ENCODE results near the gene METTL8.

The METTL8 gene

DNA sequence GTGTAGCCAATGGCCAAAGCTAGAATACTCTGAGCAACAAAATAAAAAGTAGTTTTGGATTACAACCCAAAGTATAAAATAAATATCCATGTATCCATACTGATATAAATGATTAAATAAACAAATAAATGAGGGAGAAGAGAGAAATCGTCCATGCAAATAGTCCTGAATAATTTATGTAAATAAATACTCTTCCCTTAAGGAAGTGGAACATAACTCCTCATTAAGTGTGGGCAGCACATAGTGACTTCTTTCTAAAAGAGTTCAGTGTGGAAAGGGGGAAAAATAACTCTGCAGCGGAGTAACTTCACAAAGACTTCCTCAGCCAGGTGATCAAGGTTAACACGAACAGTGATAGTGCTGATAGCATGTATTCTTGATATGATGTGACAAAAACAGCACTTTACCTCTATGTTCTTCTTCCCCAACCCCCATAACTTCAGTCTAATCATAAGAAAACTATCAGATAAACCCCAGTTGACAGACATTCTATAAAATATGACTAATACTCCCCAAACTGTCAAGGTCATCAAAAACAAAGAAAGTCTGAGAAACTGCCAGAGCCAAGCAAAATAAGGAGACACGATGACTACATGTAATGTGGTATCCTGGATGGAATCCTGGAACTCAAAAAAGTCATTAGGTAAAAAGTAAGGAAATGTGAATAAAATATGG lies 30.7 kb downstream of the METTL8 start:
- Histone ChIP-seq H3K27me3 (replicated peaks; ENCODE audit: insufficient read depth, low read length) (no peaks in the 10 kb centered on the region), H3K9ac (ENCODE audit: low read length) (no peak overlapping the region), H3K4me1 (ENCODE audit: low read length) (peaks cover 40% of the 10 kb centered on the region), H3F3A (ENCODE audit: insufficient read depth, low read length) (peaks cover 29% of the 10 kb centered on the region), H3K4me2 (ENCODE audit: low read depth, low read length) (no peak overlapping the region), H3K4me3 (ENCODE audit: low read length) (no peak overlapping the region), H2AFZ (ENCODE audit: low read length) (no peak overlapping the region), H3K36me3 (replicated peaks; ENCODE audit: insufficient read depth, low read length) (no peaks in the 10 kb centered on the region), H3K79me2 (ENCODE audit: low read length) (no peaks in the 10 kb centered on the region), H3K9me2 (replicated peaks; ENCODE audit: insufficient read depth, low read length) (no peaks in the 10 kb centered on the region), H3K9me3 (replicated peaks; ENCODE audit: insufficient read depth, low read length) (no peaks in the 10 kb centered on the region), H3K27ac (ENCODE audit: low read length) (no peak overlapping the region), H4K20me1 (ENCODE audit: insufficient read depth, low read length) (no peaks in the 10 kb centered on the region)
- no peak for DNase-seq
- no peak for TF ChIP-seq EZH2 (optimal IDR thresholded peaks at IDR 0.05; ENCODE audit: low read depth, low read length)
- TF ChIP-seq EZH2phosphoT487 (IDR thresholded peaks at IDR 0.05; ENCODE audit: low read length), result no peak
- TF ChIP-seq, protein P1, sequence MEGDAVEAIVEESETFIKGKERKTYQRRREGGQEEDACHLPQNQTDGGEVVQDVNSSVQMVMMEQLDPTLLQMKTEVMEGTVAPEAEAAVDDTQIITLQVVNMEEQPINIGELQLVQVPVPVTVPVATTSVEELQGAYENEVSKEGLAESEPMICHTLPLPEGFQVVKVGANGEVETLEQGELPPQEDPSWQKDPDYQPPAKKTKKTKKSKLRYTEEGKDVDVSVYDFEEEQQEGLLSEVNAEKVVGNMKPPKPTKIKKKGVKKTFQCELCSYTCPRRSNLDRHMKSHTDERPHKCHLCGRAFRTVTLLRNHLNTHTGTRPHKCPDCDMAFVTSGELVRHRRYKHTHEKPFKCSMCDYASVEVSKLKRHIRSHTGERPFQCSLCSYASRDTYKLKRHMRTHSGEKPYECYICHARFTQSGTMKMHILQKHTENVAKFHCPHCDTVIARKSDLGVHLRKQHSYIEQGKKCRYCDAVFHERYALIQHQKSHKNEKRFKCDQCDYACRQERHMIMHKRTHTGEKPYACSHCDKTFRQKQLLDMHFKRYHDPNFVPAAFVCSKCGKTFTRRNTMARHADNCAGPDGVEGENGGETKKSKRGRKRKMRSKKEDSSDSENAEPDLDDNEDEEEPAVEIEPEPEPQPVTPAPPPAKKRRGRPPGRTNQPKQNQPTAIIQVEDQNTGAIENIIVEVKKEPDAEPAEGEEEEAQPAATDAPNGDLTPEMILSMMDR (IDR thresholded peaks at IDR 0.05; ENCODE audit: low read length), result no peak

DNA sequence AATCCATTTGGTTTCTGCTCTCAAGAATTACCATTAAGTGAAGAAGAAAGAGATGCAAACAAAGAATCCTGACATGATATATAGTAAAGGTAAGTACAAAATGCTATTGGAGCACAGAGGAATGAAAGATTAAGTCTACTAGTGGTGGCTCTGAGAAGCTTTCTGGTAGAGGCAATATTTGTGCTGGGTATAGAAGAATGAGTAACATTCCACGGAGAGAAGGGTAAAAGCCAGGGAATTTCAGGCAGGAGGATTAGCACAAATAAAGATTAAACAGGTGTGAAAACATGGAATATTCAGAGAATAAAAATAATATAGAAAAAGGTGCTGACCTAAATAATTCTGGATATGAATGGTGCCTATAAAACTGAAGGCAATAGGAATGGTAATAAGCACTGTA lies 31.8 kb downstream of the METTL8 start:
- no peaks in the 10 kb centered on the region for H3K9me3 ChIP-seq (replicated peaks; ENCODE audit: insufficient read depth, low read length)
- no peak for DNase-seq
- no peak overlapping the region for H3K9ac ChIP-seq (ENCODE audit: low read length)
- no peaks in the 10 kb centered on the region for H4K20me1 ChIP-seq (ENCODE audit: insufficient read depth, low read length)
- no peak overlapping the region for H3K4me2 ChIP-seq (ENCODE audit: low read depth, low read length)
- H3K9me2 ChIP-seq (replicated peaks; ENCODE audit: insufficient read depth, low read length), result no peaks in the 10 kb centered on the region
- no peak overlapping the region for H2AFZ ChIP-seq (ENCODE audit: low read length)
- no peak for TF ChIP-seq EZH2 (optimal IDR thresholded peaks at IDR 0.05; ENCODE audit: low read depth, low read length)
- TF ChIP-seq EZH2phosphoT487 (IDR thresholded peaks at IDR 0.05; ENCODE audit: low read length), result no peak
- TF ChIP-seq, protein P1 (IDR thresholded peaks at IDR 0.05; ENCODE audit: low read length), result no peak
- H3K27ac ChIP-seq (ENCODE audit: low read length), result no peak overlapping the region
- H3K36me3 ChIP-seq (replicated peaks; ENCODE audit: insufficient read depth, low read length), result no peaks in the 10 kb centered on the region
- H3K4me1 ChIP-seq (ENCODE audit: low read length), result peaks cover 31% of the 10 kb centered on the region
- no peaks in the 10 kb centered on the region for H3K27me3 ChIP-seq (replicated peaks; ENCODE audit: insufficient read depth, low read length)
- H3K79me2 ChIP-seq (ENCODE audit: low read length), result no peaks in the 10 kb centered on the region
- peaks cover 20% of the 10 kb centered on the region for H3F3A ChIP-seq (ENCODE audit: insufficient read depth, low read length)
- H3K4me3 ChIP-seq (ENCODE audit: low read length), result no peak overlapping the region

DNA sequence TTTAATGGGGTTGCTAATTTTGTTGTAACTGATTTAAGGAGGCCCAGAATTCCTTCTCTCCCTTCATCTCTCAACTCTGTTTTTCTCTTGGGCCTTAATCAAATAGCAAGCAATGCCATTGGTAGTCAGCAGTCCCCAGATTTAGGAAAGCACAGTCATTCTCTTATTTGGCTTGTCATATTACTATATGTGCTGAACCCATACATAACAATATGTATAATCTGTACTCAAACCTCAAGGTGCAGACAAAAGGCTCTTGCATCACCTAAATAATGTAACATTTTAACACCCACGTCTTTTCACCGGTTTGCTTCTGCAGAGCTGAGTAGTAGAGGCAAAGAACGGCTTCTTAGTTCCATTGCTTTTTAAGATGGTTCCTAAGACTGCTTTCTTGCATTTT lies 33.4 kb downstream of the METTL8 start:
- Histone ChIP-seq H3K36me3 (replicated peaks; ENCODE audit: insufficient read depth, low read length) (no peaks in the 10 kb centered on the region), H3K4me1 (ENCODE audit: low read length) (peaks cover 15% of the 10 kb centered on the region), H3K9ac (ENCODE audit: low read length) (no peak overlapping the region), H3K4me2 (ENCODE audit: low read depth, low read length) (no peak overlapping the region), H3K9me3 (replicated peaks; ENCODE audit: insufficient read depth, low read length) (no peaks in the 10 kb centered on the region), H3K27me3 (replicated peaks; ENCODE audit: insufficient read depth, low read length) (no peaks in the 10 kb centered on the region), H3K79me2 (ENCODE audit: low read length) (no peaks in the 10 kb centered on the region), H3K9me2 (replicated peaks; ENCODE audit: insufficient read depth, low read length) (no peaks in the 10 kb centered on the region), H3K4me3 (ENCODE audit: low read length) (no peak overlapping the region), H2AFZ (ENCODE audit: low read length) (no peak overlapping the region), H3K27ac (ENCODE audit: low read length) (no peak overlapping the region), H4K20me1 (ENCODE audit: insufficient read depth, low read length) (no peaks in the 10 kb centered on the region), H3F3A (ENCODE audit: insufficient read depth, low read length) (peaks cover 4% of the 10 kb centered on the region)
- TF ChIP-seq, protein P1 (IDR thresholded peaks at IDR 0.05; ENCODE audit: low read length), result no peak
- TF ChIP-seq EZH2 (optimal IDR thresholded peaks at IDR 0.05; ENCODE audit: low read depth, low read length) (no peak), EZH2phosphoT487 (IDR thresholded peaks at IDR 0.05; ENCODE audit: low read length) (no peak)
- no peak for DNase-seq

All from MM.1S (cell line).